Adipocyte (in vitro differentiated cells): ENCODE data around the gene RNF141.

Source experiments
- DNase-seq: peaks from one replicate; pipeline ENCODE4 v3.0.0-alpha.2; 2015; ENCODE audit warnings: low read depth
- H3K27me3 ChIP-seq: replicated peaks from 2 replicates; pipeline ENCODE4 v1.7.0; 2013; ENCODE audit warnings: mild to moderate bottlenecking, low read length, moderate library complexity; ENCODE audit not compliant: control insufficient read depth, insufficient read depth
- H3K36me3 ChIP-seq: 2 replicates; pipeline ENCODE4 v1.7.0; 2013; ENCODE audit warnings: low read length, mild to moderate bottlenecking, moderate library complexity; ENCODE audit not compliant: control insufficient read depth, insufficient read depth, severe bottlenecking
- H3K4me1 ChIP-seq: 2 replicates; pipeline ENCODE4 v1.7.0; 2013; ENCODE audit warnings: mild to moderate bottlenecking, low read length, moderate library complexity; ENCODE audit not compliant: control insufficient read depth, insufficient read depth
- H3K4me3 ChIP-seq: 2 replicates; pipeline ENCODE4 v1.7.0; 2013; ENCODE audit warnings: mild to moderate bottlenecking, low read length, moderate library complexity
- H3K9ac ChIP-seq: 2 replicates; pipeline ENCODE4 v1.7.0; 2013; ENCODE audit warnings: mild to moderate bottlenecking, low read length, moderate library complexity
- H3K9me3 ChIP-seq: 2 replicates; pipeline ENCODE4 v1.7.0; 2013; ENCODE audit warnings: mild to moderate bottlenecking, low read length, moderate library complexity; ENCODE audit not compliant: control insufficient read depth

Gene RNF141

DNA sequence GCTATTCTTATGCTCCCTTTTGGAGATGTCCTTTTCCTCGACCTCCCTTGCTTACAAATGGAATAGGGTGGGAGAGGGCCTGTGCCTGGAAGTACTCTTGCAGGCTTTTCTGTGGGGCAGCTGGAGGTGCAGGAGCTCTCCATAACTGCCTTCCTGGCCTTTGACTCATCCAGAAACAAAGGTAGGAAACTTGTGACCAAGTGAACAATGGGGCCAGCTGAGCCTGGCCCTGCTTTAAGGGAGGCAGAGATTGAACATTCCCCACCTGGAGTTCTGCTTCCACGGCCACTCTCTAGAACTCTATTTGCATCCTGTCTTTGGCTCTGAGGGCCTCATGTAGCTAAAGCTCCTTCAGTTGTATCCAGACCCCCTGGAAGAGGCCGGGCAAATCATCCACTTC lies 32.6 kb upstream of the RNF141 start:
- Histone ChIP-seq H3K36me3 (peaks cover 60% of the 10 kb centered on the region), H3K4me1 (no peaks in the 10 kb centered on the region), H3K4me3 (no peak overlapping the region), H3K27me3 (no peaks in the 10 kb centered on the region), H3K9ac (no peak overlapping the region), H3K9me3 (no peaks in the 10 kb centered on the region)
- DNase-seq = no peak

DNA sequence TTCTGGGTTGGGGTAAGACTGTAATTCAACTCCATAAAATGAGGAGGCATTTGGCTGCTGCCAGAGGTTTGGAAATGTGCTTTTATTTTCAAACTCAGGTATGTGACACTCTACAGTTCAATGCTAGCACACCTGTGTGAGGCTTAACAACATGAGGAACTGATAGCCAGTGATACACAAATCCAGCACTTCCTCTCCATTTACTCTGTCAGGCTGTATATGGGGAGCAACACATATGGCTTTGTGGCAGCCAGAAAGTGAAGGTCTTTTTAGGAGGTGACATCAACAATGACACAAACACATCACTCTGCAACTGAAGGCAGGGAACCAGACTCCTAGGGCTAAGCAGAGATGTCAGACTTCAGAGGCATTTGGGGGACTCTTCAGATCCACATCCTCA lies 32.0 kb upstream of the RNF141 start:
- no peaks in the 10 kb centered on the region for H3K27me3 ChIP-seq
- no peak overlapping the region for H3K9ac ChIP-seq
- DNase-seq = no peak
- H3K36me3 ChIP-seq = peaks cover 55% of the 10 kb centered on the region
- no peak overlapping the region for H3K4me3 ChIP-seq
- no peaks in the 10 kb centered on the region for H3K4me1 ChIP-seq
- H3K9me3 ChIP-seq = no peaks in the 10 kb centered on the region

DNA sequence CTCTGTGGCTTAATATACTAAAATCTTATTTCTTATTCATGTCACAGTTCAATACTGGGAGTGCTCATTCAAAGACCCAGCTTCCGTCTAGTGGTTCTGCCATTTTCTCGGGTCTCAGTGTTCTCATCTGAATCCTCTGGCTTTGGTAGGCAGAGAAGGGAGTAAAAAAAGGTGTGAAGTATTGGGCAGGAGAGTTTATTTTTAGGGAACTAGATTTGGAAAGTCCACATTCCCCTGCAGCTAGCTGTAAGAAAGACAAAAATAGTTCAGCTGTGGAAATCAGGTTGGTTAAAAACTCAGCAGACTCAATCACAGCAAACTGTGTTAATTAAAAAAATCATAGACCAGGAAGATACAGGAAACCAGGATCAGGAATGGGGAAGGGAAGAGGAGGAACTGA lies 31.5 kb upstream of the RNF141 start:
- Histone ChIP-seq H3K27me3 (no peaks in the 10 kb centered on the region), H3K4me3 (no peak overlapping the region)
- no peak for DNase-seq

DNA sequence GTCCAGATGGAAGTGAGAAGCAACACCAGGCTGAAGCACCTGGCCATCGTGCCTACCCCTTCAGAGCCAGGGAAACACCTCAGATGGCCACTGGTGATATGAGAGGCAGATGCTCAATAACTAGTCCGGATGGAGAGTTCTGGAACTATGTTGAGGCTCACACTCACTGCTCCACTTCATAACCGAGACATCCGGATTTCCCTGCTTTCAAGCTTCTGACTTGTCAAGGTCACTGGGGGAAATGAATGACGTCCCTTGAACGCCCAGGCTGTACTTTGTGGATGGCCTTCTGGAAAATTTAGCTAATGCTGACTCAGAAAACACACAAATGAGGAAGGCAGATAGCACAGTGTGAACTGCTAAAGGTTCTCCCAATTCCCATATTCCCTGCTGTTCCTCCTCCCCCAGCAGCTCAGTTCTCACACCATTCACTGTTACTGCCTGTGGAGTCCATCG lies 27.5 kb upstream of the RNF141 start, which contains the start of gene LYVE1:
TSS of gene LYVE1 (minus strand) at position 180 of the 456 bp plus-strand sequence. CDS start at position 47, 133 bp downstream.
- H3K9me3 ChIP-seq = no peaks in the 10 kb centered on the region
- DNase-seq = no peak
- H3K4me3 ChIP-seq = no peak within 1 kb of the TSS
- peaks cover 15% of the 10 kb centered on the region for H3K4me1 ChIP-seq
- H3K9ac ChIP-seq = no peak within 1 kb of the TSS
- no peaks in the 10 kb centered on the region for H3K27me3 ChIP-seq
- peaks cover 10% of the 10 kb centered on the region for H3K36me3 ChIP-seq

More for the DNA sequence above, 31.5 kb upstream of the RNF141 start:
- Histone ChIP-seq H3K9ac (no peak overlapping the region), H3K4me1 (no peaks in the 10 kb centered on the region), H3K36me3 (peaks cover 50% of the 10 kb centered on the region), H3K9me3 (no peaks in the 10 kb centered on the region)

DNA sequence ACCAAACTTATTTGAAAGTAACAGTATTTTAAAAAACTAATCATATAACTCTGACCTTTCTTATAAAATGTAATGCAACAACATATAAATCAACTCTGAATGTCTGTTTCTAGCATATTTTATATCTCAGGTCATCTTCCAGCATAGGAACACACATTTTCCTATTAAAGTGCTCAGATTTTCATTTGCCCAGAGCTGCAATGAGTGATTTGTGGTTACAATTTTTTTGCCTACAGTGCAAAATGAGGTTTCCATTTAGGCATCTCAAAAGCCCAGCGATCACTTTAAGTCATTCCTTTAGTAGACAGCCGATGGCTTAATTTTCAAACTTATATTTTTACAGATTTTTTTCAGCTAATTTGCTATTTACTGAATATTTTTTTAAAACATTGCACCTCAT lies 26.5 kb upstream of the RNF141 start:
- H3K4me1 ChIP-seq = peaks cover 15% of the 10 kb centered on the region
- no peaks in the 10 kb centered on the region for H3K9me3 ChIP-seq
- no peak for DNase-seq
- no peak overlapping the region for H3K4me3 ChIP-seq
- H3K27me3 ChIP-seq = no peaks in the 10 kb centered on the region
- H3K9ac ChIP-seq = no peak overlapping the region
- peaks cover 4% of the 10 kb centered on the region for H3K36me3 ChIP-seq

DNA sequence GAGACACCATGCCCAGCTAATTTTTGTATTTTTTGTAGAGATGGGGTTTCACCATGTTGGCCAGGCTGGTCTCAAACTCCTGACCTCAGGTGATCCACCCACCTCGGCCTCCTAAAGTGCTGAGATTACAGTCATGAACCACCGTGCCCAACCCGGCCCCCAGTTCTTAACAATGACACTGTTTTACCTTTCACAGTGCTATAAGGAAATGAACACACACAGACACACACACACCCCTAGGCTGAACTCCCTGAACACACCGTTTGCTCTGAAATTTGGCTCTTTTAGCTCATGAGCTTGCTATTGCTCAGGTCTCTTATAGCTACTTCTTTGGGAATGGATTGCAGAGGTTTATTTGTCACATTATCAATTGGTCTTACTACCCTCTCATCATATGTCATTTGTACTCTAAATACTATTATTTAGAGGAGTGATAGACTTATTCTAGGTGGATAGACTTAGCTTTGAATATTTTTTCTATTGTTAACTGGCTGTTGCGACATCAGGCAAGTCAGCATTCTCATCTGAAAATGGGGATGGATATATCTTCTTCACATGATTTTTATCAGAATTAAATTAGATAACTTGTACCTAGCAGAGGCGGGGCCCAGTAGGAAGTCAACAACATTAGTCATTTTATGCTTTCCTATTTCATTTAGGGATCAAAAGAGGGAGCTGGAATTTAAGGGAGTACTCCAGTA lies 25.4 kb upstream of the RNF141 start:
- peak; percentile 27 for DNase-seq
- H3K36me3 ChIP-seq = no peaks in the 10 kb centered on the region
- H3K4me1 ChIP-seq = peaks cover 15% of the 10 kb centered on the region
- H3K4me3 ChIP-seq = no peak overlapping the region
- no peaks in the 10 kb centered on the region for H3K27me3 ChIP-seq
- no peaks in the 10 kb centered on the region for H3K9me3 ChIP-seq
- H3K9ac ChIP-seq = no peak overlapping the region

DNA sequence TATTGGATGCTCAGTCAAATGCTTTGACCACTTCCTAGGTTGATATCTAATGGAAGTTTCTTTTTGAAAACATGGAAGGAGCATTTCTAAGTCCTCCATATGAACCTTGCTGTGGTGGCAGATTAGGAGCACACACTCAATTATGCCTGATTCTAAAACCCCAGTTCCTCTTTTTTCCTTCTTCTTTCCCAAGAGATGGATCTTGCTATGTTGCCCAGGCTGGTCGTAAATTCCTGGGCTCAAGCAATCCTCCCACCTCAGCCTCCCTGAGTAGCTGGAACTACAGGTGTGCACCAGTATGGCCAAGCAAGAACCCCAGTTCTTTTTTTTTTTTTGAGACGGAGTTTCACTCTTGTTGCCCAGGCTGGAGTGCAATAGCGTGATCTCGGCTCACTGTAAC lies 24.5 kb upstream of the RNF141 start:
- H3K4me3 ChIP-seq = no peak overlapping the region
- no peaks in the 10 kb centered on the region for H3K9me3 ChIP-seq
- no peak for DNase-seq
- peaks cover 15% of the 10 kb centered on the region for H3K4me1 ChIP-seq
- H3K9ac ChIP-seq = no peak overlapping the region
- H3K36me3 ChIP-seq = no peaks in the 10 kb centered on the region
- H3K27me3 ChIP-seq = no peaks in the 10 kb centered on the region

DNA sequence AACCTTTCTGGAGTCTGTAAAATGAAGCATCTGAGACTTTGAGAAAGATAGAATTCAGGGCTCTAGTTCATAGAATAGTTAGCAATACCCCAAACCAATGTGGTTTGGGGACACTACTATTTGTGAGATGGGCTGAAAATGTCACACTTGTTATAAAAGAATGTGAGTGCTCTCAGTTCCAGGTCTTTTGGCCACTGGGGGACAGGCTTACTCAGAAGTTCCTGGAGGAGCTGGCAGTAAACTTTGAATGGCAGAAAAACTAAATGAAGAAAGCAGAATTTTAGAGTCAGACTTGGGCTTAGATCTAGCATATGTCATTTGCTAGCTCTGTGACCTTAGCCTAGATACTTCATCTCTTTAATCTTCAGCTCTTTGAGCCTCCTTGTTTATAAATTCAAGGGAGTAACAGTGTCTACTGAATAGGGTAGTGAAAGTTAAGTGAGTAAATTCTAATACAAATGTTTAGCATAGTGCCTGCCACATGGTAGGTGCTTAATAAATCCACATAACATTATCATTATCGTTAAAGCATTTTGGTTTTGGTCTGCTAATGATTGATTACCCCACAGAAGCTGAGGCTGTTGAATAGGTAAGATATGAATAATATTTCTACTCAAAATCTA lies 23.8 kb upstream of the RNF141 start:
- Histone ChIP-seq H3K9ac (no peak overlapping the region), H3K4me1 (peaks cover 15% of the 10 kb centered on the region), H3K27me3 (no peaks in the 10 kb centered on the region), H3K9me3 (no peaks in the 10 kb centered on the region), H3K4me3 (no peak overlapping the region), H3K36me3 (no peaks in the 10 kb centered on the region)
- peak; percentile 53 for DNase-seq

DNA sequence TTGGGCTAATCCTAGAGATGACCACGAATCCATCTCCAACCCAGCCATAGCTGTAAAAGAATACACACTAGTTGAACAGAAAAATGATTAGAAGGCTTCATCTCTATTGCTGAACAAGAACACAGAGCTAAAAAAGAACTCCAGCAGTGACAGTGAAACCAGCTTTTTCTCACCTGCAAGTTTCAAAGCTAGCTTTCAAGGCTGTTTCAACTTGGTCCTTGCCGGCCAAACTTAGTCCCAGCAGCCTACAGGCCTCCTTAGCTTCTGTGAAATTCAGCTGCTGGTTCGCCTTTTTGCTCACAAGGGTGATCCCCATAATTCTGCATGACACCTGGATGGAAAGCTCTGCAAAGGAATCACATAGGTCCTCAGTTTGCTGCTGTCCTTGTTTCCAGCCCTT lies 23.0 kb upstream of the RNF141 start:
- no peaks in the 10 kb centered on the region for H3K9me3 ChIP-seq
- no peak overlapping the region for H3K9ac ChIP-seq
- H3K36me3 ChIP-seq = no peaks in the 10 kb centered on the region
- H3K27me3 ChIP-seq = no peaks in the 10 kb centered on the region
- no peak for DNase-seq
- no peak overlapping the region for H3K4me3 ChIP-seq
- peaks cover 15% of the 10 kb centered on the region for H3K4me1 ChIP-seq

DNA sequence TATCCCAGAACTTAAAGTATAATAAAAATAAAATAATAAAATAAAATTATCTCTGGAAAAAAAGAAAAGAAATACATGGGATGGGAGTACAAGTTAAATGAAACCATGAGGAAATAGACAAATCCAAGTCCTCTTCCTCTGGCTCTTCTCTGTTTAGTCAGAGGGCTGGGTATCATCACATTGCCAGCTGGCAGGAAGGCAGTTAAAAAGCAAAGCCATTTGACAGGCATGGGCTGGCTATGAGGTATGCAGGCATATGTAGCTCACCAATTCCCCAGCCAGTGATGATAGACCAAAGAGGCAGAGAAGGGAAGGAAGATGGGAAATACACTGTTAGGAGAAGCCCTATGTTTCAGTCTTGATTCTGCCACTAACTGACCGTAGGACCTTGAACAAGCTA lies 21.0 kb upstream of the RNF141 start:
- no peaks in the 10 kb centered on the region for H3K9me3 ChIP-seq
- H3K36me3 ChIP-seq = no peaks in the 10 kb centered on the region
- no peaks in the 10 kb centered on the region for H3K27me3 ChIP-seq
- peaks cover 13% of the 10 kb centered on the region for H3K4me1 ChIP-seq
- no peak overlapping the region for H3K4me3 ChIP-seq
- no peak for DNase-seq
- no peak overlapping the region for H3K9ac ChIP-seq

DNA sequence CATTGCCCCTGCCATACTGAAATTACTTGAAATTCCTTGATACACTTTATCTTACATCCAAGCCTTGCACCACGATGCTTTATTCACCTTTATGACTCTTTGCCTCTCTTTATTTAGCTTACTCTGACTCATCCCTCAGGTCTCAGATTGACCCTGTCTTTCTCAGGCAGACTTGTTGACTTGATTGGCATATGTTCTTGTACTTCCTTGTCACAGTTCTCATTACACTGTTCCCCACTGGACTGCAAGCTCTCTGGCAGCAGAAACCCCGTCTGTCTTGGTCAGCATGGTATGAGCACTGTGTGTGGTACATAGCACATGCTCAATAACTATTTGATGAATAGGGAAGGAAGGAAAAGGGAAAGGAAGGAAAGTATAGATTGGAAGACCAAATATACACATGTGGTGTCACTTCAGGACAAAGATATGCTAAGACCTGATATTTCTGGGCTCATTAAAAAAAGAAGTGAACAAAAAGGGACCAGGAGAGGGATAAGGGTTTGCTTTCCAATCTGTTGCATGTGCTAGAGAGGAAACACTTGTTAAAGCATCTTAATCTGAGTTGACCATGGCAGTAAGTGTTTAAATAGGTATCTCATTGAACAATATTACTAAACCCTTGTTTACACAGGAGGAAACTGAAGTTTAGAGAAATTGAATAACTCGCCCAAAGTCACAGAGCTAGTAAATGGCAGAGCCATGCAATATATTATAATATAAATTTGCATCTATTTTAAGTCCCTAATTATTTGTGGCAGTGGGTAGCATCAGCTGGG lies 20.2 kb upstream of the RNF141 start:
- H3K36me3 ChIP-seq = no peaks in the 10 kb centered on the region
- no peak for DNase-seq
- no peak overlapping the region for H3K4me3 ChIP-seq
- no peak overlapping the region for H3K9ac ChIP-seq
- no peaks in the 10 kb centered on the region for H3K27me3 ChIP-seq
- H3K9me3 ChIP-seq = no peaks in the 10 kb centered on the region
- peaks cover 9% of the 10 kb centered on the region for H3K4me1 ChIP-seq
